Measurements from ENCODE around the gene CELSR1.

Gene CELSR1

GRCh38 chr22:46446799-46447198 is 90.6 kb downstream of the CELSR1 start:
- no peak overlapping the region for H3K27ac ChIP-seq
- no peak for DNase-seq (ENCODE audit: low spot score)
- no peak for TF ChIP-seq CTCF (IDR thresholded peaks at IDR 0.05)
- H3K4me3 ChIP-seq: no peak overlapping the region

DNA sequence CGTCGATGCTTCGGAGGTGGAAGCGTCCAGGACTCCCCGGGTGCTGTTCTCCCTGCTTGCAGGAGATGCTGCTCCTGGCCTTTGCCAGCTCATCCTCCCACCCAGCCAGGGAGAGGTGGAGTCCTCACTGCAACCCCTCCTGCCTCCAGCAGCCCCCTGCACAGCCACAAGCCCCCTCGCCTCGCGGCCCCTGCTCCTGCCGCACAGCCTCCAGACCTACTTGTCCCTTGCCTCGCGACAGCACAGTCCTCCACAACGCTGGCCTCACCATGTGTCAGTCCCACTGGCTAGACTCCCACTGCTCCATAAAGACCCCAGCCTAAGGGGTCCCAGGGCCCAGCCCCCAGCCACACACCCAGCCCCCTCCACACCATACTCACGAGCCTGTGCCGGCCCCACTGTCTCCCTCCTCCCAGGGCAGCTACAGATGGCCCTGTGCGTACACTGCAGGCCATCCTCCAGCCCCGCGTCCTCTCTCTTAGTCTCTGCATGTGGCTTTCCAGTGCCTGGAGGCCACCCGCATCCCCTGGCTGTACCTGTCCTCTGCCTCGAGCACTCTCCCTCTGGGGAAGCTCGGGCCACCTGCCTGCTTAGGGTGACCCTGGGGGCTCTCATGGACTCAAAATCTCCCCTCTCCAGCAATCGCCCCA is 91.5 kb downstream of the CELSR1 start:
- H3K4me3 ChIP-seq: no peak overlapping the region
- no peak overlapping the region for H3K27ac ChIP-seq
- no peak for TF ChIP-seq CTCF (IDR thresholded peaks at IDR 0.05)
- DNase-seq (ENCODE audit: low spot score): no peak

DNA sequence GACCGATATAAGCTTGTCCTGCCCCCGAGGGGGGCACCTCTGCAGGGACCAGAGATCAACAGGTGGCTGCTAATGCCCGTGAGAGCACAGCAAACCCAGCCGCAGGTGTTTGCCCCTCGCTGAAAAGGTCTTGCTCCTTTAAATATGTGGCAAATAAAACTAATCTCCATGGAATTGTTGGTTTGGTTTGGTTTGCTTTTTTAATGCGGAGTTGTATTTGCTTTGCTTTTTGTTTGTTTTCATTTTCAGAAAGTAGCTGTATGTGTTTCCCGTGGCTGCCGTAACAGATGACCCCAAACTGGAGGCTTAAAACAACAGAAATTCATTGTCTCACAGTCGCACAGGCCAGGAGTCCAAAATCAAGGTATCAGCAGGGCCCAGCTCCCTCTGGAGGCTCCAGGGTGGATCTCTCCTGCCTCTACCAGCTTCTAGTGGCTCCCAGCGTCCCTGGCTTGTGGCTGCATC is 93.0 kb downstream of the CELSR1 start:
- Histone ChIP-seq H3K4me3 (no peak overlapping the region), H3K27ac (no peak overlapping the region)
- DNase-seq (ENCODE audit: low spot score): no peak
- TF ChIP-seq CTCF (IDR thresholded peaks at IDR 0.05): no peak

- no peak for DNase-seq (ENCODE audit: low spot score)
- Histone ChIP-seq H3K4me3 (no peak overlapping the region), H3K27ac (no peak overlapping the region)
- TF ChIP-seq CTCF (IDR thresholded peaks at IDR 0.05): no peak
These were observed 93.5 kb downstream of the CELSR1 start for GRCh38 chr22:46443850-46444389.

GRCh38 chr22:46442217-46442853 is 95.1 kb downstream of the CELSR1 start:
- TF ChIP-seq CTCF (IDR thresholded peaks at IDR 0.05): no peak
- H3K4me3 ChIP-seq: no peak overlapping the region
- no peak for DNase-seq (ENCODE audit: low spot score)

GRCh38 chr22:46439576-46440465 is 97.6 kb downstream of the CELSR1 start:
- Histone ChIP-seq H3K4me3 (no peak overlapping the region), H3K27ac (no peak overlapping the region)
- no peak for DNase-seq (ENCODE audit: low spot score)
- no peak for TF ChIP-seq CTCF (IDR thresholded peaks at IDR 0.05)

More at GRCh38 chr22:46442217-46442853, 95.1 kb downstream of the CELSR1 start:
- H3K27ac ChIP-seq: no peak overlapping the region

Measured in coronary artery (tissue), 2 donors.